Mesendoderm (in vitro differentiated cells): Measurements from ENCODE around the gene IL16.

Source experiments
- DNase-seq: peaks from one replicate; pipeline ENCODE4 v3.0.0; 2013
- H2AK5ac ChIP-seq: 2 replicates; pipeline ENCODE4 v1.6.1; 2013; ENCODE audit warnings: low read length, inconsistent platforms
- H2BK120ac ChIP-seq: 2 replicates; pipeline ENCODE4 v1.6.1; 2013; ENCODE audit warnings: low read depth, mild to moderate bottlenecking, low read length, moderate library complexity, mixed read lengths
- H2BK15ac ChIP-seq: replicated peaks from 2 replicates; pipeline ENCODE4 v1.6.1; 2013; ENCODE audit warnings: low read depth, mild to moderate bottlenecking, moderate library complexity
- H2BK5ac ChIP-seq: 2 replicates; pipeline ENCODE4 v1.6.1; 2013; ENCODE audit warnings: low read length, inconsistent platforms
- H3K18ac ChIP-seq: 2 replicates; pipeline ENCODE4 v1.6.1; 2013; ENCODE audit warnings: mild to moderate bottlenecking, low read length, mixed read lengths
- H3K23ac ChIP-seq: one replicate; pipeline ENCODE4 v1.6.1; 2013; ENCODE audit warnings: low read length
- H3K27ac ChIP-seq: 2 replicates; pipeline ENCODE4 v1.5.1; 2013; ENCODE audit warnings: low read depth, mild to moderate bottlenecking, inconsistent platforms, low read length, moderate library complexity
- H3K27me3 ChIP-seq: 2 replicates; pipeline ENCODE4 v1.6.1; 2013; ENCODE audit warnings: low read length, control low read depth, mild to moderate bottlenecking, inconsistent platforms; ENCODE audit not compliant: insufficient read depth, poor library complexity
- H3K36me3 ChIP-seq: 2 replicates; pipeline ENCODE4 v1.6.1; 2013; ENCODE audit warnings: low read length, inconsistent platforms; ENCODE audit not compliant: control insufficient read depth, insufficient read depth
- H3K4ac ChIP-seq: one replicate; pipeline ENCODE4 v1.6.1; 2013; ENCODE audit warnings: low read depth, mild to moderate bottlenecking, low read length, moderate library complexity
- H3K4me1 ChIP-seq: 2 replicates; pipeline ENCODE4 v1.6.1; 2013; ENCODE audit warnings: low read depth, low read length, inconsistent platforms; ENCODE audit not compliant: control insufficient read depth
- H3K4me2 ChIP-seq: 2 replicates; pipeline ENCODE4 v1.6.1; 2013; ENCODE audit warnings: low read length
- H3K4me3 ChIP-seq: 2 replicates; pipeline ENCODE4 v1.5.1; 2013; ENCODE audit warnings: mild to moderate bottlenecking, low read length
- H3K56ac ChIP-seq: one replicate; pipeline ENCODE4 v1.6.1; 2013; ENCODE audit warnings: low read length
- H3K79me1 ChIP-seq: 2 replicates; pipeline ENCODE4 v1.6.1; 2013; ENCODE audit warnings: low read length, inconsistent platforms
- H3K79me2 ChIP-seq: 2 replicates; pipeline ENCODE4 v1.6.1; 2013; ENCODE audit warnings: mild to moderate bottlenecking, low read length; ENCODE audit not compliant: control insufficient read depth, insufficient read depth
- H3K9ac ChIP-seq: 2 replicates; pipeline ENCODE4 v1.6.1; 2013; ENCODE audit warnings: low read length, inconsistent platforms
- H4K5ac ChIP-seq: one replicate; pipeline ENCODE4 v1.6.1; 2013; ENCODE audit warnings: low read length
- H4K8ac ChIP-seq: one replicate; pipeline ENCODE4 v1.6.1; 2013; ENCODE audit warnings: low read depth, mild to moderate bottlenecking, control low read depth, low read length, moderate library complexity
- WGBS: extraction: QIAGEN DNeasy Blood & Tissue Kit; methylation state at CpG from one replicate; pipeline ENCODE4 v1.1.7; 2013; ENCODE audit warnings: low lambda C conversion rate, missing lambda C conversion rate; ENCODE audit not compliant: insufficient coverage; ENCODE audit errors: extremely low coverage; 5-methylcytosine and 5-hydroxymethylcytosine counted together

The IL16 gene

GRCh38 chr15:81235276-81236123 lies 38.8 kb downstream of the IL16 start:
- H3K27me3 ChIP-seq = no peaks in the 10 kb centered on the region
- no peak overlapping the region for H3K4me3 ChIP-seq
- no peak overlapping the region for H3K4ac ChIP-seq

DNA sequence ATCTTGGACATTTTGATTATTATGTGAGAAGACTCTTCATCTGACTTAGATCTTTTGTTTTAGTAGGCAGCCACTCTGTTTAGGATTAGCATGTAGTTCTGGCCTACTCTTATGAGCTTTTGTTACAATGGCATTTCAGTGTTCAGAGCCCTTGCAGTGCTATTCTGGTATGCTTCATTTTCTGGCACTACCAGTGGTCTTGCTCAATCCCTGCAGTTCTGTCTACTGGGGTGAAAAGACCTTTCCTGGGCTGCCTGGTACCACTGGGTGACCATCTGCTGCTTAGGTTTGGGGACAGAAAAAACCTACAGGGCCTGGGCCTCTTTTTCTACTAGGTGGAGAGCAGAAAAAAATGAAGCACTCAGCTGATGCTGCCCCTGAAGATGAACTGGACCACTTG lies 42.5 kb downstream of the IL16 start:
- Histone ChIP-seq H2AK5ac (no peak overlapping the region), H3K4ac (no peak overlapping the region), H3K4me2 (no peak overlapping the region), H3K4me3 (no peak overlapping the region), H2BK120ac (no peak overlapping the region), H2BK5ac (no peak overlapping the region), H3K9ac (no peak overlapping the region), H3K79me2 (no peaks in the 10 kb centered on the region), H2BK15ac (no peak overlapping the region), H3K56ac (no peak overlapping the region), H3K4me1 (no peaks in the 10 kb centered on the region), H4K5ac (no peak overlapping the region), H3K27me3 (no peaks in the 10 kb centered on the region), H4K8ac (no peak overlapping the region), H3K23ac (no peak overlapping the region), H3K79me1 (no peaks in the 10 kb centered on the region), H3K18ac (no peak overlapping the region), H3K36me3 (no peaks in the 10 kb centered on the region), H3K27ac (no peak overlapping the region)
- DNase-seq = no peak

More at GRCh38 chr15:81235276-81236123, 38.8 kb downstream of the IL16 start:
- H2BK15ac ChIP-seq = no peak overlapping the region
- no peak overlapping the region for H4K8ac ChIP-seq
- no CpG with 5 or more reads among the region's 7 CpGs for WGBS
- H3K79me1 ChIP-seq = no peaks in the 10 kb centered on the region
- no peak overlapping the region for H2BK120ac ChIP-seq
- no peak overlapping the region for H3K4me2 ChIP-seq
- H3K79me2 ChIP-seq = no peaks in the 10 kb centered on the region
- no peaks in the 10 kb centered on the region for H3K36me3 ChIP-seq
- no peak overlapping the region for H4K5ac ChIP-seq
- H2AK5ac ChIP-seq = no peak overlapping the region
- H3K18ac ChIP-seq = no peak overlapping the region
- H2BK5ac ChIP-seq = no peak overlapping the region
- no peak overlapping the region for H3K23ac ChIP-seq
- H3K4me1 ChIP-seq = no peaks in the 10 kb centered on the region
- DNase-seq = no peak
- H3K27ac ChIP-seq = no peak overlapping the region
- no peak overlapping the region for H3K9ac ChIP-seq
- no peak overlapping the region for H3K56ac ChIP-seq

DNA sequence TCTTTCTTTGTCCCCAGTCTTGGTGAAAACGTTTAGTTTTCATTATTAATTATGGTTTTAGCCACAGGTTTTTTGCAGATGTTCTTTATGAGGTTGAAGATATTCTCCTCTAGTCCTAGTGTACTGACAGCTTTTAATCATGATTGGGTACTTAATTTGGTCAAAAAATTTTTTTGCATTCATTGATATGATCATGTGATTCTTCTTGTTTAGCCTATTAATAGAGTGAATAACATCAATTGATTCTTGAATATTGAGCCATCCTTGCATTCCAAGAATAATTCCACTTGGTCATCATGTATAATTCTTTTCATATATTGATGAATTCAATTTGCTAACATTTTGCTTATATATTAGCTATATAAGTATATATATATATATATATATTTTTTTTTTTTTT lies 46.1 kb downstream of the IL16 start:
- no peak overlapping the region for H3K23ac ChIP-seq
- no peak overlapping the region for H3K4me2 ChIP-seq
- no CpG with 5 or more reads among the region's 1 CpG for WGBS
- no peak for DNase-seq
- H3K36me3 ChIP-seq = no peaks in the 10 kb centered on the region
- H2AK5ac ChIP-seq = no peak overlapping the region
- no peak overlapping the region for H3K9ac ChIP-seq
- no peak overlapping the region for H4K8ac ChIP-seq
- no peaks in the 10 kb centered on the region for H3K27me3 ChIP-seq
- no peak overlapping the region for H2BK5ac ChIP-seq
- H3K18ac ChIP-seq = no peak overlapping the region
- no peak overlapping the region for H3K27ac ChIP-seq
- H2BK15ac ChIP-seq = no peak overlapping the region
- H4K5ac ChIP-seq = no peak overlapping the region
- H2BK120ac ChIP-seq = no peak overlapping the region
- H3K4me3 ChIP-seq = no peak overlapping the region
- no peaks in the 10 kb centered on the region for H3K79me2 ChIP-seq
- no peaks in the 10 kb centered on the region for H3K79me1 ChIP-seq
- H3K4me1 ChIP-seq = no peaks in the 10 kb centered on the region
- no peak overlapping the region for H3K56ac ChIP-seq
- no peak overlapping the region for H3K4ac ChIP-seq

- WGBS = no CpG with 5 or more reads among the region's 1 CpG
Measured at GRCh38 chr15:81244306-81244705, 47.6 kb downstream of the IL16 start.

GRCh38 chr15:81253846-81254245 lies 57.2 kb downstream of the IL16 start:
- WGBS = no CpG with 5 or more reads among the region's 2 CpGs
- H3K27ac ChIP-seq = no peak overlapping the region
- H2BK120ac ChIP-seq = no peak overlapping the region

More at GRCh38 chr15:81244306-81244705, 47.6 kb downstream of the IL16 start:
- Histone ChIP-seq H4K8ac (no peak overlapping the region), H3K4me1 (no peaks in the 10 kb centered on the region), H3K27ac (no peak overlapping the region), H2BK5ac (no peak overlapping the region), H3K9ac (no peak overlapping the region), H3K4me3 (no peak overlapping the region), H3K79me1 (no peaks in the 10 kb centered on the region), H3K27me3 (no peaks in the 10 kb centered on the region), H3K56ac (no peak overlapping the region), H4K5ac (no peak overlapping the region), H3K23ac (no peak overlapping the region), H3K79me2 (no peaks in the 10 kb centered on the region), H3K18ac (no peak overlapping the region), H2BK120ac (no peak overlapping the region), H3K36me3 (no peaks in the 10 kb centered on the region), H3K4ac (no peak overlapping the region), H3K4me2 (no peak overlapping the region), H2AK5ac (no peak overlapping the region), H2BK15ac (no peak overlapping the region)
- DNase-seq = no peak

More at GRCh38 chr15:81253846-81254245, 57.2 kb downstream of the IL16 start:
- no peak overlapping the region for H3K9ac ChIP-seq
- no peak for DNase-seq
- no peak overlapping the region for H3K4me3 ChIP-seq
- H3K4me2 ChIP-seq = no peak overlapping the region
- H3K23ac ChIP-seq = no peak overlapping the region
- H3K56ac ChIP-seq = no peak overlapping the region
- H2BK15ac ChIP-seq = no peak overlapping the region
- no peak overlapping the region for H2AK5ac ChIP-seq
- H3K4ac ChIP-seq = no peak overlapping the region
- H4K8ac ChIP-seq = no peak overlapping the region
- no peak overlapping the region for H2BK5ac ChIP-seq
- no peak overlapping the region for H4K5ac ChIP-seq
- H3K18ac ChIP-seq = no peak overlapping the region
- H3K4me1 ChIP-seq = no peaks in the 10 kb centered on the region
- H3K79me1 ChIP-seq = no peaks in the 10 kb centered on the region
- H3K27me3 ChIP-seq = no peaks in the 10 kb centered on the region
- no peaks in the 10 kb centered on the region for H3K79me2 ChIP-seq
- H3K36me3 ChIP-seq = no peaks in the 10 kb centered on the region
